ENCODE results near the gene VPS16. TPM values are rescaled to one million over a fixed set of nuclear protein-coding genes. Genes with fewer than 3 reads are reported as not detected.

VPS16 gene
- total and polyA plus RNA-seq, 2 of the 13 experiments (the other 11 are each of a cell fraction or from before 2014, with no cell fraction given): 34.2 to 35.4 TPM

- TF ChIP-seq, protein P1, sequence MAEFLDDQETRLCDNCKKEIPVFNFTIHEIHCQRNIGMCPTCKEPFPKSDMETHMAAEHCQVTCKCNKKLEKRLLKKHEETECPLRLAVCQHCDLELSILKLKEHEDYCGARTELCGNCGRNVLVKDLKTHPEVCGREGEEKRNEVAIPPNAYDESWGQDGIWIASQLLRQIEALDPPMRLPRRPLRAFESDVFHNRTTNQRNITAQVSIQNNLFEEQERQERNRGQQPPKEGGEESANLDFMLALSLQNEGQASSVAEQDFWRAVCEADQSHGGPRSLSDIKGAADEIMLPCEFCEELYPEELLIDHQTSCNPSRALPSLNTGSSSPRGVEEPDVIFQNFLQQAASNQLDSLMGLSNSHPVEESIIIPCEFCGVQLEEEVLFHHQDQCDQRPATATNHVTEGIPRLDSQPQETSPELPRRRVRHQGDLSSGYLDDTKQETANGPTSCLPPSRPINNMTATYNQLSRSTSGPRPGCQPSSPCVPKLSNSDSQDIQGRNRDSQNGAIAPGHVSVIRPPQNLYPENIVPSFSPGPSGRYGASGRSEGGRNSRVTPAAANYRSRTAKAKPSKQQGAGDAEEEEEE (CRISPR knock-in tag; IDR thresholded peaks at IDR 0.05; ENCODE audit: borderline replicate concordance): no peak
- TF ChIP-seq KAT8 (CRISPR knock-in tag; IDR thresholded peaks at IDR 0.05) (no peak), FOXJ3 (CRISPR knock-in tag; IDR thresholded peaks at IDR 0.05; ENCODE audit: borderline replicate concordance) (0 out of 2 replicates have a peak, but pooled peaks have one; percentile 33), LCORL (IDR thresholded peaks at IDR 0.05) (no peak), LCORL (CRISPR knock-in tag; IDR thresholded peaks at IDR 0.05) (no peak), BCLAF1 (IDR thresholded peaks at IDR 0.05) (no peak), U2AF1 (optimal IDR thresholded peaks at IDR 0.05; ENCODE audit: low read depth, low read length) (no peak), KAT2B (IDR thresholded peaks at IDR 0.05; ENCODE audit: borderline replicate concordance, low read depth, low read length) (no peak), TSC22D2 (CRISPR knock-in tag; IDR thresholded peaks at IDR 0.05; ENCODE audit: borderline replicate concordance) (no peak), SETDB1 (CRISPR knock-in tag; IDR thresholded peaks at IDR 0.05; ENCODE audit: borderline replicate concordance) (no peak), FOXA3 (CRISPR knock-in tag; IDR thresholded peaks at IDR 0.05) (peak; percentile 46), POLR2AphosphoS5 (IDR thresholded peaks at IDR 0.05; ENCODE audit: low read depth, low read length) (no peak), ZNF713 (CRISPR knock-in tag; IDR thresholded peaks at IDR 0.05) (no peak), MYNN (CRISPR knock-in tag; IDR thresholded peaks at IDR 0.05; ENCODE audit: low read depth) (peak; percentile 41; the same call in 1 of the 2 replicates), CBFB (CRISPR knock-in tag; IDR thresholded peaks at IDR 0.05) (no peak), KDM2A (CRISPR knock-in tag; IDR thresholded peaks at IDR 0.05; ENCODE audit: borderline replicate concordance, low read depth) (peak; percentile 72; the same call in 1 of the 2 replicates), ZSCAN31 (CRISPR knock-in tag; IDR thresholded peaks at IDR 0.05; ENCODE audit: low read depth) (no peak), ZNF552 (CRISPR knock-in tag; IDR thresholded peaks at IDR 0.05; ENCODE audit: borderline replicate concordance) (no peak)
- TF ChIP-seq, protein P2, sequence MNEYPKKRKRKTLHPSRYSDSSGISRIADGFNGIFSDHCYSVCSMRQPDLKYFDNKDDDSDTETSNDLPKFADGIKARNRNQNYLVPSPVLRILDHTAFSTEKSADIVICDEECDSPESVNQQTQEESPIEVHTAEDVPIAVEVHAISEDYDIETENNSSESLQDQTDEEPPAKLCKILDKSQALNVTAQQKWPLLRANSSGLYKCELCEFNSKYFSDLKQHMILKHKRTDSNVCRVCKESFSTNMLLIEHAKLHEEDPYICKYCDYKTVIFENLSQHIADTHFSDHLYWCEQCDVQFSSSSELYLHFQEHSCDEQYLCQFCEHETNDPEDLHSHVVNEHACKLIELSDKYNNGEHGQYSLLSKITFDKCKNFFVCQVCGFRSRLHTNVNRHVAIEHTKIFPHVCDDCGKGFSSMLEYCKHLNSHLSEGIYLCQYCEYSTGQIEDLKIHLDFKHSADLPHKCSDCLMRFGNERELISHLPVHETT (CRISPR knock-in tag; conservative IDR thresholded peaks at IDR 0.05): no peak
- TF ChIP-seq, protein P3, sequence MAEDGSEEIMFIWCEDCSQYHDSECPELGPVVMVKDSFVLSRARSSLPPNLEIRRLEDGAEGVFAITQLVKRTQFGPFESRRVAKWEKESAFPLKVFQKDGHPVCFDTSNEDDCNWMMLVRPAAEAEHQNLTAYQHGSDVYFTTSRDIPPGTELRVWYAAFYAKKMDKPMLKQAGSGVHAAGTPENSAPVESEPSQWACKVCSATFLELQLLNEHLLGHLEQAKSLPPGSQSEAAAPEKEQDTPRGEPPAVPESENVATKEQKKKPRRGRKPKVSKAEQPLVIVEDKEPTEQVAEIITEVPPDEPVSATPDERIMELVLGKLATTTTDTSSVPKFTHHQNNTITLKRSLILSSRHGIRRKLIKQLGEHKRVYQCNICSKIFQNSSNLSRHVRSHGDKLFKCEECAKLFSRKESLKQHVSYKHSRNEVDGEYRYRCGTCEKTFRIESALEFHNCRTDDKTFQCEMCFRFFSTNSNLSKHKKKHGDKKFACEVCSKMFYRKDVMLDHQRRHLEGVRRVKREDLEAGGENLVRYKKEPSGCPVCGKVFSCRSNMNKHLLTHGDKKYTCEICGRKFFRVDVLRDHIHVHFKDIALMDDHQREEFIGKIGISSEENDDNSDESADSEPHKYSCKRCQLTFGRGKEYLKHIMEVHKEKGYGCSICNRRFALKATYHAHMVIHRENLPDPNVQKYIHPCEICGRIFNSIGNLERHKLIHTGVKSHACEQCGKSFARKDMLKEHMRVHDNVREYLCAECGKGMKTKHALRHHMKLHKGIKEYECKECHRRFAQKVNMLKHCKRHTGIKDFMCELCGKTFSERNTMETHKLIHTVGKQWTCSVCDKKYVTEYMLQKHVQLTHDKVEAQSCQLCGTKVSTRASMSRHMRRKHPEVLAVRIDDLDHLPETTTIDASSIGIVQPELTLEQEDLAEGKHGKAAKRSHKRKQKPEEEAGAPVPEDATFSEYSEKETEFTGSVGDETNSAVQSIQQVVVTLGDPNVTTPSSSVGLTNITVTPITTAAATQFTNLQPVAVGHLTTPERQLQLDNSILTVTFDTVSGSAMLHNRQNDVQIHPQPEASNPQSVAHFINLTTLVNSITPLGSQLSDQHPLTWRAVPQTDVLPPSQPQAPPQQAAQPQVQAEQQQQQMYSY (CRISPR knock-in tag; IDR thresholded peaks at IDR 0.05): no peak
These were observed 32.0 kb downstream of the VPS16 start (continued) for GRCh38 chr20:2872459-2873009.

All from HepG2 (cell line).